ENCODE results near the gene ERCC8. TPM values are rescaled to one million over a fixed set of nuclear protein-coding genes. Genes with fewer than 3 reads are reported as not detected.

Gene ERCC8
- total and polyA plus RNA-seq, 2 of the 13 experiments (the other 11 are each of a cell fraction or from before 2014, with no cell fraction given) = 24.4 to 35.2 TPM

DNA sequence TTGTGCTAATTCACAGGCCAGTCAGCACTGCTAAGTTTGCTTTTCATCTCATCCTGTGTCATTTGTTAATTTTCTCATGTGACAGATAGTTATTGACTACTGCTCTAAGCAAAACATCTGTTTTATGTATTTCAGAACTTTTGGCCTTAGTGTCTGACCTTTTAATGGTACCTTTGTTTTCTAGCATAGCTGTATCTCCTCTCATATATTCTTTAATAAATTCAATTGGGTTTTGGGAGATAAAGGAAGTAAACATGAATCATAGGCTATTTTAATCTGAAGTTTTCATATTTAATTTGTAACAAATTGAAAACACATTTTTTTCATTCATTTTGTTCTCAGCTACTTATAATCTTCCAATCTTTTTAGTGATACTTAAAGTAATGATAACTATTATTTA is 13.2 kb upstream of the ERCC8 start:
- Histone ChIP-seq H3K4me1 (ENCODE audit: insufficient read depth, low read length) (no peaks in the 10 kb centered on the region; the same call in 1 of the 2 replicates), H3K27me3 (ENCODE audit: control insufficient read depth in 1 of 2, insufficient read depth in 2 of 2, low read length in 2 of 2) (no peaks in the 10 kb centered on the region), H3K9me3 (ENCODE audit: low read length) (peaks cover 6% of the 10 kb centered on the region; the same call in 1 of the 2 replicates), H3K4me2 (ENCODE audit: low read depth, low read length) (no peak overlapping the region), H2AFZ (ENCODE audit: low read length) (no peak overlapping the region), H3K27ac (ENCODE audit: extremely low read length, insufficient read depth, low read length) (no peak overlapping the region), H3K9ac (ENCODE audit: insufficient read depth, low read depth, low read length) (no peak overlapping the region), H3K79me2 (ENCODE audit: insufficient read depth, low read length) (peaks cover 64% of the 10 kb centered on the region), H3K4me3 (replicated peaks in 1 of 3; ENCODE audit: insufficient read depth in 1 of 3, low read depth in 2 of 3, low read length in 3 of 3) (no peak overlapping the region), H3K36me3 (replicated peaks in 1 of 2; ENCODE audit: control insufficient read depth in 1 of 2, insufficient read depth in 2 of 2, low read length in 2 of 2) (no peaks in the 10 kb centered on the region), H4K20me1 (ENCODE audit: insufficient read depth, low read length) (no peaks in the 10 kb centered on the region)
- FAIRE-seq = no peak
- CTCF ChIA-PET (ENCODE audit: low intra/inter-chr PET ratio, low total read pairs) = no interaction called here
- POLR2A ChIA-PET = no interaction called here
- no peak for ATAC-seq
- intact Hi-C loops (cut with micrococcal nuclease; ENCODE audit: unreplicated experiment) (loop anchor here (10.0 kb wide), 3 partner anchors 207 to 977 kb away; partner anchors contain the start of gene SMIM15), in situ Hi-C loops (cut with HindIII; ENCODE audit: extremely low pct_ligation_motif_present, low pct_unique_long_range_greater_than_20kb) (loop anchor here (25.0 kb wide), 1 partner anchor 979 kb away; no protein-coding TSS in a partner anchor)
- DNase-seq (ENCODE audit: low spot score) = no peak
- TF ChIP-seq LCORL (IDR thresholded peaks at IDR 0.05) (no peak), LCORL (CRISPR knock-in tag; IDR thresholded peaks at IDR 0.05) (no peak)
- BruUV-seq (replicated peaks) = no TSS peak

DNA sequence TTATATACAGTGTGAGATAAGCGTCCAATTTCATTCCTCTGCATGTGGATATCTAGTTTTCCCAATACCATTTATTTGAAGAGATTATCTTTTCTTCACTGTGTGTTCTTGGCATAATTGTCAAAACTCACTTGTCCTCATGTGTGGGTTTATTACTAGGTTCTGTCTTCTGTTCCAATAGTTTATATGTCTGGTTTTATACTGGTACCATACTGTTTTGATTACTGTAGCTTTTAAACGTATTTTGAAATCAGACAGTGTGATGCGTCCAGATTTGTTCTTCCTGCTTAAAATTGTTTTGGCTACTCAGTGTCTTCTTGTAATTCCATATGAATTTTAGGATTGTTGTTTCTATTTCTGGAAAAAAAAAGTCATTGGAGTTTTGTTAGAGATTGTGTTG is 10.4 kb upstream of the ERCC8 start:
- H3K9me3 ChIP-seq (ENCODE audit: low read length) = peaks cover 6% of the 10 kb centered on the region; the same call in 1 of the 2 replicates
- TF ChIP-seq HES4 (CRISPR knock-in tag; IDR thresholded peaks at IDR 0.05; ENCODE audit: borderline replicate concordance) (no peak), CHD4 (IDR thresholded peaks at IDR 0.05; ENCODE audit: borderline replicate concordance, low read length) (peak; percentile 73; the same call in 1 of the 2 replicates)
- H2AFZ ChIP-seq (ENCODE audit: low read length) = no peak overlapping the region
- FAIRE-seq = no peak
- POLR2A ChIA-PET = no interaction called here
- H3K4me2 ChIP-seq (ENCODE audit: low read depth, low read length) = no peak overlapping the region
- BruUV-seq (replicated peaks) = no TSS peak
- WGBS (ENCODE audit: low lambda C conversion rate) = 98% methylated on average over 3 of the region's 3 CpGs
- peaks cover 82% of the 10 kb centered on the region for H3K79me2 ChIP-seq (ENCODE audit: insufficient read depth, low read length)
- no peak overlapping the region for H3K4me3 ChIP-seq (replicated peaks in 1 of 3; ENCODE audit: insufficient read depth in 1 of 3, low read depth in 2 of 3, low read length in 3 of 3)
- H4K20me1 ChIP-seq (ENCODE audit: insufficient read depth, low read length) = no peaks in the 10 kb centered on the region
- H3K4me1 ChIP-seq (ENCODE audit: insufficient read depth, low read length) = no peaks in the 10 kb centered on the region; the same call in 1 of the 2 replicates
- DNase-seq (ENCODE audit: low spot score) = no peak
- no peaks in the 10 kb centered on the region for H3K36me3 ChIP-seq (replicated peaks in 1 of 2; ENCODE audit: control insufficient read depth in 1 of 2, insufficient read depth in 2 of 2, low read length in 2 of 2)
- CTCF ChIA-PET (ENCODE audit: low intra/inter-chr PET ratio, low total read pairs) = no interaction called here
- intact Hi-C loops (cut with micrococcal nuclease; ENCODE audit: unreplicated experiment) (loop anchor here (10.0 kb wide), 3 partner anchors 210 to 980 kb away; partner anchors contain the start of gene SMIM15), in situ Hi-C loops (cut with HindIII; ENCODE audit: extremely low pct_ligation_motif_present, low pct_unique_long_range_greater_than_20kb) (loop anchor here (25.0 kb wide), 1 partner anchor 982 kb away; no protein-coding TSS in a partner anchor)
- no peak overlapping the region for H3K27ac ChIP-seq (ENCODE audit: extremely low read length, insufficient read depth, low read length)
- no peaks in the 10 kb centered on the region for H3K27me3 ChIP-seq (ENCODE audit: control insufficient read depth in 1 of 2, insufficient read depth in 2 of 2, low read length in 2 of 2)
- no peak for ATAC-seq
- H3K9ac ChIP-seq (ENCODE audit: insufficient read depth, low read depth, low read length) = no peak overlapping the region
